Neural progenitor cell (in vitro differentiated cells): ENCODE data around the gene WFS1.

Experiments
- CTCF ChIP-seq: fragments of 200-600 bp; sonication (generic); IDR thresholded peaks from 2 replicates; pipeline ENCODE4 v1.5.1; 2017; ENCODE audit warnings: antibody characterized with exemption, mild to moderate bottlenecking
- EZH2 ChIP-seq: fragments of 200-600 bp; sonication (generic); IDR thresholded peaks from 2 replicates; pipeline ENCODE4 v1.6.1; 2017; ENCODE audit warnings: antibody characterized with exemption, mild to moderate bottlenecking, moderate library complexity
- EZH2phosphoT487 ChIP-seq: fragments of 200-600 bp; sonication (generic); IDR thresholded peaks from 2 replicates; pipeline ENCODE4 v1.6.1; 2017; ENCODE audit warnings: antibody characterized with exemption

DNA sequence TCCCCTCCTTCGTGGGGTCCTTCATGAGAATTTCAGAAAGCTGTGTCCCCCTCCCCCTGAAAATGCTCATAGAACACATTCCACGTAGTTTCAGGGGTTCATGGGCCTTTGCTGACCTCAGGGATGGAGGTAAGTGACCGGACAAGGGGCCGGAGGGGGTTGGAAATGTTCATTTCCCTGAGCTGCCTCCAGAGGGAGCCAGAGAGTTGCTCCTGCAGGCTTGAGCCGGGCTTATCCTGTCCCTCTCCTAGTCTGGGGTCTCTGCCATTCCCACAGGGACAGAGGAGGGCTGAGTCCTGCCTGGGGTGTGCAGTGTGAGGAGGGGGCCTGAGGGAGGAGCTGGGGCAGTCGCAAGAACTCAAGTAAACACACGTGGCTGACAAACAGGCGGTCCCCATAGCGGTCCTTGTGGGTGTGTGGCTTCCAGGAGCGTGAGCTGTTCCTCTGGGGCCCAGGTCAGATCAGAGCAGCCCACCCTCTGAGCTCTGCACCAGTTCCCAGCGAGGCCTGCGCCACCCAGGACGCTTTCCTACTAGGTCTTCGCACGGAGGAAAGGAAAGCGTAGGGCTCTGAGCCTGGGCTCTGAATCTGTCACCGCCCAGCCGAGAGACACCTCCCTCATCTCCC, 62.5 kb downstream of the WFS1 start:
- TF ChIP-seq CTCF (peak; percentile 84), EZH2phosphoT487 (no peak), EZH2 (no peak)
